Heart left ventricle (tissue), 16 donors: ENCODE measurements around the gene B3GLCT. TPM values are rescaled to one million over a fixed set of nuclear protein-coding genes. Genes with fewer than 3 reads are reported as not detected.
"Not testable (repeated sequence)": the region's sequence is repeated elsewhere in the genome, so short reads cannot be mapped to it uniquely, and the experiment has no call there.

Experiments
- ATAC-seq, 4 donors: fragments of 200-7000 bp; cut with Tn5 transposase; one replicate each; pipeline ENCODE4 v1.9.1; 2020 to 2022; ENCODE audit warnings: moderate library complexity in 4 of 4, mild to moderate bottlenecking in 3 of 4, moderate number of reproducible peaks in 1 of 4
- DNase-seq, 5 donors: peaks; one replicate each; pipeline ENCODE4 v3.0.0-alpha.2; 2020
- H3K27ac ChIP-seq, 12 donors: fragments of 200-600 bp; sonication (generic) in 4 of 12; one replicate each; pipeline versions ENCODE4 v1.5.0 to v1.8.0; 2016 to 2022; ENCODE audit warnings: mild to moderate bottlenecking in 2 of 12
- H3K27me3 ChIP-seq, 9 donors: fragments of 200-600 bp; sonication (generic) in 2 of 9; one replicate each; pipeline versions ENCODE4 v1.5.1 to v1.8.0; 2016 to 2022; ENCODE audit warnings: mild to moderate bottlenecking in 3 of 9
- H3K36me3 ChIP-seq, 9 donors: fragments of 200-600 bp; sonication (generic) in 2 of 9; one replicate each; pipeline versions ENCODE4 v1.5.0 to v1.8.0; 2018 to 2022; ENCODE audit warnings: mild to moderate bottlenecking in 2 of 9
- H3K4me1 ChIP-seq, 12 donors: fragments of 200-600 bp; sonication (generic) in 4 of 12; one replicate each; pipeline versions ENCODE4 v1.5.0 to v1.8.0; 2016 to 2022; ENCODE audit warnings: mild to moderate bottlenecking in 3 of 12
- H3K4me3 ChIP-seq, 12 donors: fragments of 200-600 bp; sonication (generic) in 4 of 12; one replicate each; pipeline versions ENCODE4 v1.5.0 to v1.8.0; 2017 to 2022; ENCODE audit warnings: mild to moderate bottlenecking in 9 of 12, moderate library complexity in 4 of 12
- H3K9me3 ChIP-seq, 12 donors: fragments of 200-600 bp; sonication (generic) in 4 of 12; one replicate each; pipeline versions ENCODE4 v1.5.0 to v1.8.0; 2016 to 2022; ENCODE audit warnings: mild to moderate bottlenecking in 1 of 12
- POLR2A ChIP-seq, 2 donors: fragments of 450-650 bp; IDR thresholded peaks; one replicate each; pipeline ENCODE4 v1.6.1; 2017; ENCODE audit warnings: antibody characterized with exemption in 2 of 2, mild to moderate bottlenecking in 2 of 2, moderate library complexity in 2 of 2
- WGBS, 4 donors: extraction: QIAGEN DNeasy Blood & Tissue Kit in 2 of 4; methylation state at CpG; one replicate each; pipeline versions ENCODE4 v1.1.5 to v1.1.7; 2013 to 2018; 5-methylcytosine and 5-hydroxymethylcytosine counted together
- intact Hi-C, 10 donors: fragments of 100-400 bp; cut with DNase I; formaldehyde crosslinking; loops; one replicate each; pipeline versions ENCODE4 v1.11.1 to v1.14.2; 2022
- polyA plus RNA-seq, 2 donors: library from polyadenylated mRNA; stranded (reverse); fragments of 200-250 nt; gene quantifications; one replicate each; pipeline ENCODE4 v1.2.3, GENCODE V29; 2013
- total RNA-seq, 9 donors: library from RNA; depleted of rRNA in 2 of 9; stranded (reverse); fragments of >200 nt in 2 of 9; fragmentation: NEBNext Ultra II Directional in 3 of 9; extraction: Animal tissue kit (Norgen Biotek cat#: 25700) in 3 of 9; gene quantifications; one replicate each; pipeline versions ENCODE4 v1.1.0 to v1.2.4, GENCODE V29; 2016 to 2023
- TF ChIP-seq, protein P1 (sequence below), 12 donors: fragments of 200-600 bp; sonication (generic) in 4 of 12; IDR thresholded peaks; one replicate each; pipeline versions ENCODE4 v1.5.0 to v1.8.0; 2018 to 2022; ENCODE audit warnings: antibody characterized with exemption in 12 of 12, mild to moderate bottlenecking in 5 of 12
- donor health status: ischemic (EF 13 %, LVEDD 7.1; RV severe dilation, severe dysfunction).
- donor health status: healthy with polysubstance abuse.
- donor health status: DM: no; HTN: yes; CAD: no.
- donor health status: DM: no; HTN: no; CAD: no.
- donor health status: ischemic (EF 25% LVEDD 6.9; RV normal size, moderate dysfunction).
- donor health status: ischemic (EF 25% LVEDD 5.7; RV mildly dilated, moderate dysfunction).
- donor health status: healthy.
- donor health status: DM: yes; HTN: yes; CAD: no.
- donor health status: ischemic (EF 35%, LVEDD 5.7; RV mildly dilated, moderate dysfunction).
- donor health status: nonischemic (EF 11% LVEDD 7.7; RV severe dilation, severe dysfunction).
- donor health status: DM: yes; HTN: yes; CAD: no.
- donor health status: PGD.
- donor health status: ischemic (EF 29% LVEDD 5.4; RV normal size, mild dysfunction).
- donor health status: nonischemic (EF 23%, LVEDD 6.1; RV moderate dilation, normal function).

The B3GLCT gene
- total and polyA plus RNA-seq, 11 donors: 5.5 to 27.2 (median 20.3) TPM

DNA sequence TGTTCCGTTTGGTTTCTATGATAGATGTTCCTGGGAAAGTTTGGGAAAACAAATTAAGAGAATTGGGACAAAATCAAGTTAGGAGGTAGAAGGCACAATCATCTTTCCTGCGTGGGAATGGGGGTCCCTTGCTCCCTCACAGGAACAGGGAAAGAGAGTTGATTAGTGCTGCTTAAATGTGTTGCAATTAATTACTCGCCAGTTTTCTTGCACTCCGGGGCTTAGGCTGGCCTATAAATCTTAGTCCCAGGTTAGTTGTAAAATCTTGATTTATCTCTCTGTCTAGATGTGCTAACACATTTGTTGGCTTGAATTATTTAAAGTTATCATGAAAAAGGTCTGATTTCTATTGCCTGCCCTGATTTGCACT is 10.1 kb downstream of the B3GLCT start:
- intact Hi-C loops: loop anchor here in 1 of 10 donors (10.0 kb wide), 1 partner anchor 215 kb away; no protein-coding TSS in a partner anchor
- TF ChIP-seq POLR2A (IDR thresholded peaks at IDR 0.05): no peak
- TF ChIP-seq, protein P1, sequence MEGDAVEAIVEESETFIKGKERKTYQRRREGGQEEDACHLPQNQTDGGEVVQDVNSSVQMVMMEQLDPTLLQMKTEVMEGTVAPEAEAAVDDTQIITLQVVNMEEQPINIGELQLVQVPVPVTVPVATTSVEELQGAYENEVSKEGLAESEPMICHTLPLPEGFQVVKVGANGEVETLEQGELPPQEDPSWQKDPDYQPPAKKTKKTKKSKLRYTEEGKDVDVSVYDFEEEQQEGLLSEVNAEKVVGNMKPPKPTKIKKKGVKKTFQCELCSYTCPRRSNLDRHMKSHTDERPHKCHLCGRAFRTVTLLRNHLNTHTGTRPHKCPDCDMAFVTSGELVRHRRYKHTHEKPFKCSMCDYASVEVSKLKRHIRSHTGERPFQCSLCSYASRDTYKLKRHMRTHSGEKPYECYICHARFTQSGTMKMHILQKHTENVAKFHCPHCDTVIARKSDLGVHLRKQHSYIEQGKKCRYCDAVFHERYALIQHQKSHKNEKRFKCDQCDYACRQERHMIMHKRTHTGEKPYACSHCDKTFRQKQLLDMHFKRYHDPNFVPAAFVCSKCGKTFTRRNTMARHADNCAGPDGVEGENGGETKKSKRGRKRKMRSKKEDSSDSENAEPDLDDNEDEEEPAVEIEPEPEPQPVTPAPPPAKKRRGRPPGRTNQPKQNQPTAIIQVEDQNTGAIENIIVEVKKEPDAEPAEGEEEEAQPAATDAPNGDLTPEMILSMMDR (IDR thresholded peaks at IDR 0.05): no peak
- ATAC-seq: no peak
- 27 to 37% (median 35%) methylated on average over 4 of the region's 4 CpGs for whole genome bisulfite sequencing, 4 donors
- no peaks in the 10 kb centered on the region for H3K27me3 ChIP-seq
- H3K36me3 ChIP-seq: no peaks in the 10 kb centered on the region
- no peaks in the 10 kb centered on the region for H3K9me3 ChIP-seq
- H3K4me3 ChIP-seq: peak overlapping the region in 5 of 12 donors; percentile 27 to 38 (median 35)
- peaks cover 0 to 57% (median 39%) of the 10 kb centered on the region in 12 donors for H3K4me1 ChIP-seq
- no peak for DNase-seq
- H3K27ac ChIP-seq: peak overlapping the region; percentile 45 to 90 (median 74)

DNA sequence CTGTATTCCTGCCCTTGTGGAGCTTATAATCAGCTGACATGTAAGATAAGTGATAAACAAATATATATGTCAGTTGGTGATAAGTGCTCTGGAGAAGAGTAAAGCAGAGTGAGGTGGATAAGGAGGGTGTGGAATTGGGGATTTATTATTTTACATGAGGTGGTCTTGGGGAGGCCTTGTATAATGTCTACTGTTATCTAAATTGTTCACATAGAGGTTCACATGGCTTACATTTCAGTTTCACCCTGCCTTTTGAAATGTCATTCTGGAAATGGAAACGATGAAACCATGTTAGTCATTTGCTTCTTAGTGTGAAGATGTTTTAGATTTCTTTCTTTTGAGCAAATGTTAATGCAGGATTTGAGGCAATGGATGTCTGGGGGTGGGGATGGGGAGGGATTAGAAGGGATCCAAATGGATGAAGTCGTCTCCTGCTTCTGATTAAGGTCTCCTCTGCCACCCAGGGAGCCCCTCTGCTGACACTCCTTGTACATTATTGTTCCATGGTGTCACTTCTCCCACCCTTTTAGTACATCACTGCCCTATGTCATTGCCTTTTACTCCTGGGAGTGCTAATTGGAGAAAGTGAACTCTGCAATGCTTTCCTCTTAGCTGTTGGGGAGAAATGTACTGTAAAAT is 14.0 kb downstream of the B3GLCT start:
- intact Hi-C loops: no loop called here
- ATAC-seq: no peak
- Histone ChIP-seq H3K36me3 (no peaks in the 10 kb centered on the region), H3K27me3 (no peaks in the 10 kb centered on the region), H3K4me3 (no peak overlapping the region), H3K9me3 (no peaks in the 10 kb centered on the region), H3K4me1 (peaks cover 0 to 50% (median 32%) of the 10 kb centered on the region in 12 donors), H3K27ac (peak overlapping the region in 11 of 12 donors; percentile 34 to 81 (median 67))
- DNase-seq: no peak
- TF ChIP-seq, protein P1 (IDR thresholded peaks at IDR 0.05): no peak
- no peak for TF ChIP-seq POLR2A (IDR thresholded peaks at IDR 0.05)
- WGBS, 4 donors: 29 to 48% (median 43%) methylated on average over 2 of the region's 2 CpGs

DNA sequence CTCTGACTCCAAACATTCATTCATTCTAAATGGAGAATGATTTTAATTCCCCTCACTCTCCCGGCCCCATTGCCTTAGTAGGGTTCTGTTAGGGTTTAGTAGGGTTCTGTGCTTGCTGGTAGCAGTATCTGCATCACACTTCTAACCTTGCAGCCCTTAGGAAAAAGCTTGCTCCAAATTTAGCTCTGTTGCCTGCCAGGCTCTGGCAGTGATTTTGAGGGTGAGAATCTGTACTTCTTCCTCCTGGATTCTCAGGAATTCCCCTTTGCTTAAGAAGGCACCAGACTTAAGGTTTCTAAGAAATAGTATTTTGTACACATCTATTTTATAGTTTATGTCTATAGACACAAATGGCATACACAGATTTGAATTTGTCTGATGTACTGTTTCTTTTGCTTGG is 14.7 kb downstream of the B3GLCT start:
- TF ChIP-seq, protein P1 (IDR thresholded peaks at IDR 0.05): no peak
- TF ChIP-seq POLR2A (IDR thresholded peaks at IDR 0.05): no peak
- peak overlapping the region in 11 of 12 donors; percentile 34 to 81 (median 67) for H3K27ac ChIP-seq
- H3K4me1 ChIP-seq: peaks cover 0 to 50% (median 26%) of the 10 kb centered on the region in 12 donors

DNA sequence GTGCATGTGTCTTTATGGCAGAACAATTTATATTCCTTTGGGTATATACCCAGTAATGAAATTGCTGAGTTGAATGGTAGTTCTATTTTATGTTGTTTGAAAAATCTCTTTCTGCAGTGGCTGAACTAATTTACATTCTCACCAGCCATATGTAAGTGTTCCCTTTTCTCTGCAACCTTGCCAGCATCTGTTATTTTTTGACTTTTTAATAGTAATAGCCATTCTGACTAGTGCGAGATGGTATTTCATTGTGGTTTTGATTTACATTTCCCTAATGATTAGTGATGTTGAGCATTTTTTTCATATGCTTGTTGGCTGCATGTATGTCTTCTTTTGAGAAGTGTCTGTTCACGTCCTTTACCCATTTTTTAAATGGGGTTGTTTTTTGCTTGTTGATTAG is 17.1 kb downstream of the B3GLCT start:
- 96 to 100% (median 99%) methylated on average over 2 of the region's 2 CpGs for WGBS, 4 donors
- ATAC-seq, H3K36me3 ChIP-seq, intact Hi-C loops, H3K27me3 ChIP-seq, H3K27ac ChIP-seq, H3K4me3 ChIP-seq, H3K9me3 ChIP-seq, DNase-seq: not testable (repeated sequence)
- peaks cover 0 to 54% (median 17%) of the 10 kb centered on the region in 12 donors for H3K4me1 ChIP-seq

More for the DNA sequence above, 14.7 kb downstream of the B3GLCT start:
- Histone ChIP-seq H3K4me3 (no peak overlapping the region), H3K36me3 (no peaks in the 10 kb centered on the region), H3K27me3 (no peaks in the 10 kb centered on the region), H3K9me3 (no peaks in the 10 kb centered on the region)
- intact Hi-C loops: no loop called here
- ATAC-seq (peak; percentile 50 to 80 (median 67)), DNase-seq (peak in 1 of 5 donors; percentile 31)
- WGBS, 4 donors: 34 to 42% (median 37%) methylated on average over 1 of the region's 1 CpG
